Posterior cingulate gyrus (tissue), 11 donors: Measurements from ENCODE around the gene HCN2.
A peak's percentile ranks its signal among the peaks of the same experiment; 100 is the strongest.

Experiments
- DNase-seq, 10 donors: peaks; one replicate each; pipeline versions ENCODE4 v3.0.0 to v3.0.0-alpha.2; 2020 to 2021; ENCODE audit warnings: mixed read lengths in 3 of 10
- intact Hi-C: fragments of 100-400 bp; cut with DNase I; formaldehyde crosslinking; loops from one replicate; pipeline ENCODE4 v1.15.1; 2023

The HCN2 gene

DNA sequence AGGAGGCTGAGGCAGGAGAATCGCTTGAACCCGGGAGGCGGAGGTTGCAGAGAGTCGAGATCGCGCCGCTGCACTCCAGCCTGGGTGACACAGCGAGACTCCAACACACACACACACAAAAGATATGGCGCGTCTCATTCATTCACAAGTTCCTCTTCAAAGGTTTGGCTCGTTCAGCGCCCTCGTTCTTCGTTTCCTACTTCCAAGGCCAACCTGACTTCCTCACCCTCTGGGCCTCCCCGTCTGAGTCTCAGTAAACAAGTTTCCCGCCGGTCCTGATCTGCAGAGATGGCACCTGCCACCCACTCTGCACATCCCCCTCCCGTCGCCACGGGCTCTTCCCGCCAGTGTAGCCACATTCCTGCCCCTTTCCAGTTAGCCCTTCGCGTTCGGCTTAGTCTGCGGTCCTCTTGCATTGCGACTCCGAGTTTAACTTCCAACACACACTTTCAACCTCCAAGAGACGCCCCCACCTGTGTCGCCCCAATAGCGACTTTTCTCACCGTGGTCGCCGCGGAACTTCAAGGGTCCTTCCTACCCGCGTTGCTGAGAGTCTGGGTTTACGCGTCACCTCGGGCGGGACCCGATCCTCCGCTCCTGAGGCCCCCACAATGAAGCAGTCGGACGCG is 18.6 kb upstream of the HCN2 start:
- intact Hi-C loops: loop anchor here (2.0 kb wide), 1 partner anchor 38 kb away; no protein-coding TSS in a partner anchor
- peak in 1 of 10 donors; percentile 76 for DNase-seq

GRCh38 chr19:571566-571974 is 18.1 kb upstream of the HCN2 start:
- intact Hi-C loops: loop anchor here (2.0 kb wide), 1 partner anchor 39 kb away; no protein-coding TSS in a partner anchor
- no peak for DNase-seq

GRCh38 chr19:572140-572742 is 17.4 kb upstream of the HCN2 start, which contains the start of gene BSG:
TSS of gene BSG (plus strand) at chr19:572596. CDS start at chr19:572635, 39 bp downstream.
- peak; percentile 96 to 100 (median 97) for DNase-seq
- intact Hi-C loops: no loop called here

- intact Hi-C loops: no loop called here
- DNase-seq: peak in 2 of 10 donors; percentile 29 to 87
These were observed 16.8 kb upstream of the HCN2 start for GRCh38 chr19:572743-573518.

GRCh38 chr19:573519-573825 is 16.2 kb upstream of the HCN2 start:
- intact Hi-C loops: no loop called here
- peak in 1 of 10 donors; percentile 67 for DNase-seq

DNA sequence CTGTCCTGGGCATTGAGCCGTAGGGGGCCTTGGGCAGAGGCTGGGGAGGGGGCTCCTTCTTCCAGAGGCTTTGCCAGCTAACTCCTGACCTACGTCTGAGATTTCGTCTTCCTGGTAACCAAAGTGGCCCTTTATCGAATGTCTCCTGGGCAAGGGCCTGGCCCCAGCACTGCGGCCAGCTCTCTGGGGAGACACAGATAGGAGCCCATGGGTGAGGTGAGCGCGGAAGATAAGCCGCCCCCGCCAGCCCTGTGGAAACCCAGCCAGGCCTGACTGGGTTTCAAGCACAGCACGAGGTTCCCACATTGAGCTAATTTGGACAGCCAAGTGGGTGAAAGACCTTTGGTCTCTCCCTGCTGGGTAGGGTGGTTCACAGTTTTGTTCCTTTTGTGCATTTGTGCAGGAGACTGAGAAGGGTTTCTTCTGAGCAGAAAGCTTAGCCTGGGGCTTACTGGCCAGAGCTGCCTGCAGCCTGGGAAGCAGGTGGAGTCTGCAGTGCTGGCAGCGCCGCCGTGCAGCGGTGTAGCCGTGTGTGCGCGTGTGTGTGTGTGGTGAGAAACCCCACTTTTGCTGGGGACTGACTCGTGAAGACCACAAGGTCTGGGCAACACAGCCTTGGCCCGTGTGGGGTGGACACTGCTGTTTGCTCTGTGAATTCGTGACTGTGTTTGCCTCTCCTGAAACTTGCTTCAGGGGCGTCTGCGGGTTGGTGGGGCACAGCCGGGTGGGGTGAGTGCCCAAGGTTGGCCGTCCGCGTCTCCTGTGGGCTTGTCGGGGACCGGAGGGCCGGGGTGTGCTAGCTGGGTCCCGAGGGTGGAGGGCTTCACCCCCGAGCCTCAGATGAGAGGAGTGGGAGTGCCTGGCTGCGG is 14.8 kb upstream of the HCN2 start:
- DNase-seq: peak in 4 of 10 donors; percentile 50 to 93 (median 72)
- intact Hi-C loops: no loop called here

- intact Hi-C loops: no loop called here
- peak in 5 of 10 donors; percentile 62 to 93 (median 74) for DNase-seq
These were observed 13.9 kb upstream of the HCN2 start for GRCh38 chr19:575527-576506.

- DNase-seq: no peak
- intact Hi-C loops: no loop called here
These were observed 12.8 kb upstream of the HCN2 start for GRCh38 chr19:576768-577438.

DNA sequence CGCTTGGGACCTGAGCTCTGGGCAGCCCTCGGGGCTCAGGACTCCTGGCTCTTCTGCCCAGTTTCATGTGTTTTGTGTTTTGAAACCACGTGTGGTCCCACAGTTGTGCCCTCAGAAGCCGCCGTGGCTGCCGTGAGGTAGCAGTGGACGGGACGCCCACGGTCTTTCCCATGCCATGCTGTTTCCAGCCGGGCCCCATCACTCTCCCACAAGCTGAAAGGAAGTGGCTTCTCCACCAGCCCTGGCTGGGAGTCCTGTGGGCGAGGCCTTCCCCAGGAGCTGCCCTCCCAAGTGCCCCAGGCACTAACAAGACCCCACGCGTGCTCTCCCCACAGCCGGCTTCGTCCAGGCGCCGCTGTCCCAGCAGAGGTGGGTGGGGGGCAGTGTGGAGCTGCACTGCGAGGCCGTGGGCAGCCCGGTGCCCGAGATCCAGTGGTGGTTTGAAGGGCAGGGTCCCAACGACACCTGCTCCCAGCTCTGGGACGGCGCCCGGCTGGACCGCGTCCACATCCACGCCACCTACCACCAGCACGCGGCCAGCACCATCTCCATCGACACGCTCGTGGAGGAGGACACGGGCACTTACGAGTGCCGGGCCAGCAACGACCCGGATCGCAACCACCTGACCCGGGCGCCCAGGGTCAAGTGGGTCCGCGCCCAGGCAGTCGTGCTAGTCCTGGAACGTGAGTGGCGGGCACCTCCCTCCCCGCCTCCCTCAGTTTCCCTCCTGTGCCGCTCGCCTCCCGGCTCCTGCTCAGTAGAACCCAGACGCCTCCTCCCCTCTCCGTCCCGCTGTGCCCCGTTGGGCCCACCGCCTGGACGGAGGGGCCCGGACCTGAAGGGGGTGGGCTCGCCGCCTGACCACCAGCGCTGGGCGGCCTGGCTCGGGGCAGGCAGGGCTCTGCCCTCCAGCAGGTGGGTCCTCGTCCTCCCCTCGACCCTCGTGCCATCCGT is 12.0 kb upstream of the HCN2 start:
- intact Hi-C loops: no loop called here
- DNase-seq: no peak

DNA sequence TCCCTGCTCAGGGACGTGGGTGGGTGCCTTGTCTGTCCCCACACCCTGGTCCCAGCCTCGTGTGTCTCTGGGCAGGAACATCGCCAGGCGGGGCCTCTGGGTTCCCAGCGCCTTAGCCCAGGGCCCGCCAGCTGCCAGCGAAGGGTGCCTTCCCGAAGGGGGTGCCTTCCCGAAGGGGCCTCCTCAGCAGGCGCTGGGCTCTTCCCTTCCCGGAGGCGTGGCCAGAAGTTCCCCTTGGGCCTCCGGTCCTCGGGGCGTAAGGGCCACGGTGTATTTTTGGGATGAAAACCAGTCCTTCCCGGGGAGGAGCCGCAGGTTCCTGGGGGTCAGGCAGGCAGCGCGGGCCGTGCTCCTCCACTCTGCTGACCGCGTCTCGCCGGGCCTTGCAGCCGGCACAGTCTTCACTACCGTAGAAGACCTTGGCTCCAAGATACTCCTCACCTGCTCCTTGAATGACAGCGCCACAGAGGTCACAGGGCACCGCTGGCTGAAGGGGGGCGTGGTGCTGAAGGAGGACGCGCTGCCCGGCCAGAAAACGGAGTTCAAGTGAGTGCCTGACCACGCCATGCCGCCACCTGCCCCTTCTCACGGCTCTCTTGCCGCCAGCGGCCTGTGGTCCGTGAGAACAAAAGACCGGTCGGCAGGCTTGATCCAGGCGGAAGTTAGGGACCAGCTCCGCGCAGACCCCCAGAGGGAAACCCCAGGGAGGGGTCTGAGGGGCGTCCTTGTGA is 10.4 kb upstream of the HCN2 start:
- DNase-seq: peak in 1 of 10 donors; percentile 75
- intact Hi-C loops: no loop called here

- peak in 1 of 10 donors; percentile 66 for DNase-seq
- intact Hi-C loops: no loop called here
These were observed 9.9 kb upstream of the HCN2 start for GRCh38 chr19:579842-580155.

- intact Hi-C loops: no loop called here
These were observed 9.3 kb upstream of the HCN2 start for GRCh38 chr19:580274-580835.

GRCh38 chr19:581399-582111 is 8.1 kb upstream of the HCN2 start:
- intact Hi-C loops: no loop called here
- peak in 1 of 10 donors; percentile 19 for DNase-seq

More at GRCh38 chr19:580274-580835, 9.3 kb upstream of the HCN2 start:
- no peak for DNase-seq

DNA sequence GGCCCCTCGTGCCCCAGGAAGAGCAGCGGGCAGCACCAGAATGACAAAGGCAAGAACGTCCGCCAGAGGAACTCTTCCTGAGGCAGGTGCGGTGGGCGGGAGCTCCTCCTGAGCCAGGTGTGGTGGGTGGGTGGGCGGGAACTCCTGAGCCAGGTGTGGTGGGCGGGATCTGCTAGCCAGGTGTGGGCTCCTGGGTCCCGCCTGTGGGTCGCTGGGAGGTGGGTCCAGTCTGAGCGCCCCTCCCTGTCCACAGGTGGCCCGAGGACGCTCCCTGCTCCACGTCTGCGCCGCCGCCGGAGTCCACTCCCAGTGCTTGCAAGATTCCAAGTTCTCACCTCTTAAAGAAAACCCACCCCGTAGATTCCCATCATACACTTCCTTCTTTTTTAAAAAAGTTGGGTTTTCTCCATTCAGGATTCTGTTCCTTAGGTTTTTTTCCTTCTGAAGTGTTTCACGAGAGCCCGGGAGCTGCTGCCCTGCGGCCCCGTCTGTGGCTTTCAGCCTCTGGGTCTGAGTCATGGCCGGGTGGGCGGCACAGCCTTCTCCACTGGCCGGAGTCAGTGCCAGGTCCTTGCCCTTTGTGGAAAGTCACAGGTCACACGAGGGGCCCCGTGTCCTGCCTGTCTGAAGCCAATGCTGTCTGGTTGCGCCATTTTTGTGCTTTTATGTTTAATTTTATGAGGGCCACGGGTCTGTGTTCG is 7.0 kb upstream of the HCN2 start:
- intact Hi-C loops: no loop called here
- DNase-seq: no peak

- intact Hi-C loops: no loop called here
- DNase-seq: peak in 1 of 10 donors; percentile 82
These were observed 6.3 kb upstream of the HCN2 start for GRCh38 chr19:583198-583967.
